LNCaP clone FGC (cell line): Measurements from ENCODE around the gene APPL2.

Experiments
- DNase-seq: peaks from one replicate; pipeline ENCODE4 v3.0.0-alpha.2; 2011; ENCODE audit warnings: low read depth
- H3K4me3 ChIP-seq: 2 replicates; pipeline ENCODE4 v1.5.1; 2011; ENCODE audit warnings: mild to moderate bottlenecking, low read depth, low read length, control low read depth
- TF ChIP-seq, protein P1 (sequence below): IDR thresholded peaks from 2 replicates; pipeline ENCODE4 v1.5.1; 2012; ENCODE audit warnings: mild to moderate bottlenecking; ENCODE audit not compliant: control insufficient read depth, insufficient read depth; ENCODE audit errors: extremely low read depth

Gene APPL2

DNA sequence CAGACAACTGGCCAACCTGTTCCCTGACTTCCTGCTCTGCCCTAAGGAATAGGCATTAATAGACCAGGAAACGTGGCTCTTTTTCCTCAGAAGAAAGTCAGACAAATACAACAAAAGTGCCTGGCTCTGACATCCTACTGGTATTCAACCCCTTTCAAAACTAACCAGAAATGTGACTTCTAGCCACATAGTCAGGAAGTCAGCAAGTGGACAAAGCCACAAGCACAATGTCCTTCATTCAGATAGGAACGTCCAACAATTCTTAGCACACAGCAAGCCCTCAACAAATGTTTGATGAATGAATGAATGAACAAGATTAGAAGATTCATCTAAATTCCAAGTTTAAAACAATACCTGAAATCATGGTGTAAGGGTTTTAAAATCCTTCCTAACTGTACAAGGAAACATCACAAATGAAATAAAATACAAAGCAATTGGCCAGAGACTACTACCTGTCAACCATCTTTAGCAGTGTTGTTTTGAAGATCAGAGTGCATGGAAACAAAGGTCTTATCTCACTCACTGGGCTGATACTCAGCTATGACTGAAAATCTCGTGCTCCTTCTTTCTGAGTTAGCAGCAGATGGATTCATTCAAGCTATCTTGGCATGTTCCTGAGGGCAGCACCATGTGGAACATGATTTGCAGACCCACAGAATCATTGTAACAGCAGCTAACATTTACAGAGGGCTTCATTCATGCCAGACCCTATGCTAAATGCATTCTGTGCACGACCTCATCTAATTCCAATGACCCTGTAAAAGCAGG lies 16.5 kb downstream of the APPL2 start:
- DNase-seq, result no peak
- no peak overlapping the region for H3K4me3 ChIP-seq
- TF ChIP-seq, protein P1, sequence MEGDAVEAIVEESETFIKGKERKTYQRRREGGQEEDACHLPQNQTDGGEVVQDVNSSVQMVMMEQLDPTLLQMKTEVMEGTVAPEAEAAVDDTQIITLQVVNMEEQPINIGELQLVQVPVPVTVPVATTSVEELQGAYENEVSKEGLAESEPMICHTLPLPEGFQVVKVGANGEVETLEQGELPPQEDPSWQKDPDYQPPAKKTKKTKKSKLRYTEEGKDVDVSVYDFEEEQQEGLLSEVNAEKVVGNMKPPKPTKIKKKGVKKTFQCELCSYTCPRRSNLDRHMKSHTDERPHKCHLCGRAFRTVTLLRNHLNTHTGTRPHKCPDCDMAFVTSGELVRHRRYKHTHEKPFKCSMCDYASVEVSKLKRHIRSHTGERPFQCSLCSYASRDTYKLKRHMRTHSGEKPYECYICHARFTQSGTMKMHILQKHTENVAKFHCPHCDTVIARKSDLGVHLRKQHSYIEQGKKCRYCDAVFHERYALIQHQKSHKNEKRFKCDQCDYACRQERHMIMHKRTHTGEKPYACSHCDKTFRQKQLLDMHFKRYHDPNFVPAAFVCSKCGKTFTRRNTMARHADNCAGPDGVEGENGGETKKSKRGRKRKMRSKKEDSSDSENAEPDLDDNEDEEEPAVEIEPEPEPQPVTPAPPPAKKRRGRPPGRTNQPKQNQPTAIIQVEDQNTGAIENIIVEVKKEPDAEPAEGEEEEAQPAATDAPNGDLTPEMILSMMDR, result no peak

DNA sequence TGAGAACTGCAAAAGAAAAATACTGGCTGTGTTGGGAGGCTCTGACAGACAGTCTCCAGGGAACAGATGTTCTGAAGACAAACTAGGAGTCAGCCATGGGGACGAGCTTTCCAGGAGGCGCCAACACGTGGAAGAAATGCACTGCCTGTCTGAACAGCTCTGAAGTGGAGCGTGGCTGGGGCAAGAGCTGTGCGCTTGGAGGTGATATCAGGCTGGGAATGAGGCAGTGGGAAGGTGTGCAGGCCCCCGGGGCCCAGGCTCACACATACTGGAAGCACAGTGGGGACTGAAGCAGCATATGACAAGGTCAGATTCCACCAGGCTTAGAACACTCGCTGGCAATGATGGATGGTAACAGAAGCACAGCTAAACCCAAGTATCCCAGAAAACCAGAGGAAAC lies 17.5 kb downstream of the APPL2 start:
- no peak for DNase-seq
- H3K4me3 ChIP-seq, result no peak overlapping the region
- TF ChIP-seq, protein P1, result no peak

DNA sequence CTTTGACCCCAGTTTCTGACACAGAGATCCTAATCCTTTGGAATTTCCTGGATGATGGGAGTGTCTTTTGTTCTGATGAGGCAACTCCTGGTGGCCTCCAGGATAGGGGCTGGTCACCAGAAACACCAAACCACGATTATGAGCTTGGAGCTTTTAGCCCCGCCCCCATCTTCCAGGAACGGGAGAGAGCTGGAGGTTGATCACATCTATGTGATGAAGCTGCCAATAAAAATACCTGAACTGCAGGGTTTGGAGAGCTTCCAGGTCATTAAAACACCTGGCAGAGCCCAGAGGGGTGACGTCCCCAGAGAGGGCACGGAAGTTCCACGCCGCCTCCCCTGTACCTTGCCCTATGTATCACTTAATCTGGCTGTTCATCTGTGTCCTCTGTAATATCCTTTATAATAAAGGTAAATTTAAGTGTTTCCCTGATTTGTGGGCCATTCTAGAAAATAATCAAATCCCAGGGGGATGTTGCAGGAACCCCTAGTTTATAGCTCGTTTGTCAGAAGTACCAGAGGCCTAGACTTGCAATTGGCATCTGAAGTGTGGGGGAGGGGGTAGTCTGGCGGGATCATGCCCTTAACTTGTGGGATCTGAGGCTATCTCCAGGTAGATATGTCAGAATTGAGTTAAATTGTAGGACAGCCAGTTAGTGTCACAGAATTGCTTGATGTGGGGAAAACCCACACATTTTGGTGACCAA lies 21.2 kb downstream of the APPL2 start:
- H3K4me3 ChIP-seq, result peak overlapping the region; percentile 42
- DNase-seq, result peak; percentile 98
- TF ChIP-seq, protein P1, result no peak

DNA sequence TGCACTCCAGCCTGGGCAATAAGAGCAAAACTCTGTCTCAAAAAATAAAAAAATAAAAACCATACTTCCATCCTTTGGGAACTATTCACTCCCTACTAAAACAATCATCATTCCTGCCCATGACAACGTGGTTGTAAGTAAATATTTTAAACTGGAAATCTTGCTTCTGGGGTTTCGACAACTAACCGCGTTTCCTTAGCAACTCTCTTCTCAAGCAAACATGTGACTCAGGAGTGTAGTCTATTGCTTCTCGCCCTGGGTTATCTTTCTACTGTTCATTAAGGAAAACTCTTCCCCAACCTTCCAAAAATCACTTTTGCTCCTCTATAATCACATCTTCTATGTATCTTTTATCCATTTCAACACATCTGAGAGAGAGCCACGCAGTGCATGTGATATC lies 21.8 kb downstream of the APPL2 start:
- H3K4me3 ChIP-seq, result no peak overlapping the region
- TF ChIP-seq, protein P1, result no peak
- no peak for DNase-seq

DNA sequence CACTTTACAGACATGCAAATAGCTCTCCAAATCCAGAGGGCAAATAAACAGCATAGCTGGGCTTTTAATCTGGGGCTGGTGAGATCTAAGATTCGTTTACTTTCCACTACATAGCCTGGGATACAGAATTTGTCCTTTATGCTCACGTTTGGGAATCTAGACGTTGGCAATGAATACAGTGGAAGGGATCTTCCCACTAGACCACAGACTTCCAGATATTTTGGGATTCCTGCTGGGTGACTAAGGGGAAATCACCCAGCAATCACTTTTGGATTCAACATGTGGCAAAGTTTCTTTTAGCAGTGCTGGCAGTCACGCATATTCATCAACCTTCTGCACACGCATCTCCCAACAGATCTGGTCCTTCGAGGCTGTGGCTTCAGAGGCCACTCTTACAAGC lies 23.5 kb downstream of the APPL2 start:
- no peak for DNase-seq
- TF ChIP-seq, protein P1, result no peak
- no peak overlapping the region for H3K4me3 ChIP-seq

DNA sequence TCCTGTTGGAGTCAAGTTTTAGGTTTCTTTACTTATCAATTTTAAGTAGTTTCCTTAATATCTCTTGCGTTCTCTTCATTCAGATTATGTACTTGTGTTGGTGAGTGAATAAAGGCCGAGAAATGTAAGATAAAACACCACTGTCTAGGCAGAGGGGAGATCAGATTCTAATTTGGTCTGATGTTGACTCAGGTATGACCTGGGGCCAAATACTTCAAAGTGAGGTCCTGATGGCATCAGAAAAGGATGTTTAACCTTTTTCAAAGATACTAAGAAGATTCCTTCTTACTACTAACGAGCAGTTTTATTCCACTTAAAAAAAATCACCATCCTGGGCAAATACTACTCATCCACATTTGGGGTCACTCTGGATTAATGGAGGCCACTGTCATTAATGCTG lies 26.9 kb downstream of the APPL2 start:
- H3K4me3 ChIP-seq, result no peak overlapping the region
- no peak for DNase-seq
- TF ChIP-seq, protein P1, result no peak
